PC-9 (cell line): Measurements from ENCODE around the gene TMEM163. TPM values are rescaled to one million over a fixed set of nuclear protein-coding genes. Genes with fewer than 3 reads are reported as not detected.

Experiments used
- BruUV-seq: library from RNA; stranded (reverse); fragments of 400-500 nt; replicated peaks from 2 replicates; lab custom pipeline; 2021; lab: Mats Ljungman, UMichigan
- CTCF ChIA-PET: fragments of 300-600 bp; sonication (Branson Sonifier 250); formaldehyde crosslinking; loops from one replicate; lab custom pipeline; 2022; ENCODE audit warnings: antibody characterized with exemption; lab: Charles Lee
- POLR2A ChIA-PET: fragments of 300-600 bp; sonication (Branson Sonifier 250); formaldehyde crosslinking; loops from one replicate; lab custom pipeline; 2022; ENCODE audit warnings: antibody characterized with exemption; ENCODE audit not compliant: unreplicated experiment; lab: Charles Lee
- DNase-seq, 2 experiments: peaks; one replicate each; pipeline versions ENCODE4 v3.0.0 to v3.0.0-alpha.2; 2015 to 2022; ENCODE audit warnings: mixed read lengths in 1 of 2
- H2AFZ ChIP-seq: fragments of 200-600 bp; sonication (generic); 2 replicates; pipeline ENCODE4 v1.8.1; 2017; ENCODE audit warnings: antibody characterized with exemption
- H3F3A ChIP-seq: fragments of 200-600 bp; sonication (generic); 2 replicates; pipeline ENCODE4 v1.8.1; 2017; ENCODE audit warnings: antibody characterized with exemption, mild to moderate bottlenecking, low read depth; ENCODE audit not compliant: insufficient read depth
- H3K27ac ChIP-seq: fragments of 200-600 bp; sonication (generic); 2 replicates; pipeline ENCODE4 v1.6.1; 2016; ENCODE audit warnings: mixed run types
- H3K27me3 ChIP-seq: fragments of 200-600 bp; sonication (generic); 2 replicates; pipeline ENCODE4 v1.6.1; 2016; ENCODE audit warnings: low read depth, mixed run types; ENCODE audit not compliant: insufficient read depth
- H3K36me3 ChIP-seq: fragments of 200-600 bp; sonication (generic); 2 replicates; pipeline ENCODE4 v1.6.1; 2016; ENCODE audit warnings: low read depth, mixed run types
- H3K4me1 ChIP-seq: fragments of 200-600 bp; sonication (generic); replicated peaks from 2 replicates; pipeline ENCODE4 v1.6.1; 2016; ENCODE audit warnings: mixed run types; ENCODE audit not compliant: insufficient read depth
- H3K4me2 ChIP-seq: fragments of 200-600 bp; sonication (generic); 2 replicates; pipeline ENCODE4 v1.6.1; 2017; ENCODE audit warnings: mixed run types
- H3K4me3 ChIP-seq: fragments of 200-600 bp; sonication (generic); 2 replicates; pipeline ENCODE4 v1.6.1; 2016; ENCODE audit warnings: mixed run types
- H3K79me2 ChIP-seq: fragments of 200-600 bp; sonication (generic); 2 replicates; pipeline ENCODE4 v1.6.1; 2017; ENCODE audit warnings: low read depth, mixed run types
- H3K9me2 ChIP-seq: fragments of 200-600 bp; sonication (generic); 2 replicates; pipeline ENCODE4 v1.8.1; 2017; ENCODE audit warnings: mild to moderate bottlenecking; ENCODE audit not compliant: insufficient read depth
- H3K9me3 ChIP-seq: fragments of 200-600 bp; sonication (generic); 2 replicates; pipeline ENCODE4 v1.8.1; 2016; ENCODE audit warnings: low read depth; ENCODE audit not compliant: insufficient read depth
- H4K20me1 ChIP-seq: fragments of 200-600 bp; sonication (generic); 2 replicates; pipeline ENCODE4 v1.8.1; 2017; ENCODE audit not compliant: insufficient read depth
- CTCF ChIP-seq: fragments of 200-600 bp; sonication (generic); conservative IDR thresholded peaks from 2 replicates; pipeline ENCODE4 v1.6.1; 2017; ENCODE audit warnings: mixed run types, antibody characterized with exemption, mild to moderate bottlenecking, moderate library complexity
- EZH2 ChIP-seq: fragments of 200-600 bp; sonication (generic); IDR thresholded peaks from 2 replicates; pipeline ENCODE4 v1.8.0; 2017; ENCODE audit warnings: antibody characterized with exemption, low read depth
- intact Hi-C: fragments of 100-400 bp; cut with micrococcal nuclease; formaldehyde crosslinking; loops from one replicate; pipeline ENCODE4 v1.10.0; 2022; ENCODE audit not compliant: unreplicated experiment
- total RNA-seq: library from RNA; stranded (reverse); gene quantifications from 2 replicates; pipeline ENCODE4 v1.2.3, GENCODE V29; 2021

TMEM163 gene
- total RNA-seq, 1 experiment from 2014 or later: 1.4 TPM

- no peak overlapping the region for H3K4me3 ChIP-seq
- no peaks in the 10 kb centered on the region for H3K4me1 ChIP-seq
- no peak overlapping the region for H3K27ac ChIP-seq
- ChIA-PET CTCF (no interaction called here), POLR2A (no interaction called here)
- no peaks in the 10 kb centered on the region for H3K36me3 ChIP-seq
- intact Hi-C loops: no loop called here
- H3K9me2 ChIP-seq: no peaks in the 10 kb centered on the region
- H3K27me3 ChIP-seq: no peaks in the 10 kb centered on the region
- no TSS peak for BruUV-seq
- no peak overlapping the region for H2AFZ ChIP-seq
- DNase-seq: no peak
- peaks cover 7% of the 10 kb centered on the region; the same call in 1 of the 2 replicates for H3F3A ChIP-seq
- H3K4me2 ChIP-seq: no peak overlapping the region
- no peaks in the 10 kb centered on the region for H4K20me1 ChIP-seq
- no peaks in the 10 kb centered on the region for H3K79me2 ChIP-seq
- no peak for TF ChIP-seq CTCF
- no peak for TF ChIP-seq EZH2
- H3K9me3 ChIP-seq: no peaks in the 10 kb centered on the region
Measured at GRCh38 chr2:134470561-134471168, 248.1 kb downstream of the TMEM163 start.

GRCh38 chr2:134469516-134470115, 249.2 kb downstream of the TMEM163 start:
- Histone ChIP-seq H3K4me2 (no peak overlapping the region), H3K9me2 (no peaks in the 10 kb centered on the region), H3F3A (0 out of 2 replicates have a peak, but pooled peaks cover 3% of the 10 kb centered on the region), H3K27ac (no peak overlapping the region), H4K20me1 (no peaks in the 10 kb centered on the region), H3K4me1 (no peaks in the 10 kb centered on the region), H3K27me3 (no peaks in the 10 kb centered on the region), H3K9me3 (no peaks in the 10 kb centered on the region), H3K79me2 (no peaks in the 10 kb centered on the region), H2AFZ (no peak overlapping the region), H3K4me3 (no peak overlapping the region), H3K36me3 (no peaks in the 10 kb centered on the region)
- intact Hi-C loops: loop anchor here (10.0 kb wide), 1 partner anchor 1245 kb away; no protein-coding TSS in a partner anchor
- no TSS peak for BruUV-seq
- POLR2A ChIA-PET: no interaction called here
- no peak for TF ChIP-seq CTCF
- TF ChIP-seq EZH2: no peak
- CTCF ChIA-PET: interaction anchor here (1.0 kb wide), 1 partner anchor 19 kb away, joined by 5 read pairs; no protein-coding TSS in a partner anchor
- DNase-seq: no peak

GRCh38 chr2:134468776-134469175, 250.0 kb downstream of the TMEM163 start:
- TF ChIP-seq CTCF (no peak), EZH2 (no peak)
- no peaks in the 10 kb centered on the region for H3K9me2 ChIP-seq
- no peaks in the 10 kb centered on the region for H3K79me2 ChIP-seq
- no TSS peak for BruUV-seq
- no peak overlapping the region for H2AFZ ChIP-seq
- H3K27ac ChIP-seq: no peak overlapping the region
- H4K20me1 ChIP-seq: no peaks in the 10 kb centered on the region
- no peak overlapping the region for H3K4me3 ChIP-seq
- no peak for DNase-seq
- H3K9me3 ChIP-seq: no peaks in the 10 kb centered on the region
- no peak overlapping the region for H3K4me2 ChIP-seq
- intact Hi-C loops: loop anchor here (10.0 kb wide), 1 partner anchor 1246 kb away; no protein-coding TSS in a partner anchor
- no peaks in the 10 kb centered on the region for H3K27me3 ChIP-seq
- H3K36me3 ChIP-seq: no peaks in the 10 kb centered on the region
- H3F3A ChIP-seq: no peaks in the 10 kb centered on the region
- CTCF ChIA-PET: interaction anchor here (0.6 to 1.0 kb wide), 2 partner anchors 18 to 1240 kb away, joined by 5 to 6 read pairs; no protein-coding TSS in a partner anchor
- H3K4me1 ChIP-seq: no peaks in the 10 kb centered on the region
- POLR2A ChIA-PET: no interaction called here
